Karpas-422 (cell line): ENCODE results near the gene APCDD1. TPM values are rescaled to one million over a fixed set of nuclear protein-coding genes. Genes with fewer than 3 reads are reported as not detected.
"Not testable (repeated sequence)": the region's sequence is repeated elsewhere in the genome, so short reads cannot be mapped to it uniquely, and the experiment has no call there.

Experiments used
- DNase-seq: peaks from one replicate; pipeline ENCODE4 v3.0.0-alpha.2; 2015
- H2AFZ ChIP-seq: fragments of 200-600 bp; sonication (generic); 2 replicates; pipeline ENCODE4 v1.6.1; 2014; ENCODE audit warnings: antibody characterized with exemption, low read length, mixed read lengths
- H3K27ac ChIP-seq: fragments of 200-600 bp; sonication (generic); 2 replicates; pipeline ENCODE4 v1.5.1; 2014; ENCODE audit warnings: mild to moderate bottlenecking, low read length, moderate library complexity
- H3K27me3 ChIP-seq: fragments of 200-600 bp; sonication (generic); 2 replicates; pipeline ENCODE4 v1.6.1; 2014; ENCODE audit warnings: low read length, mixed read lengths
- H3K36me3 ChIP-seq: fragments of 200-600 bp; sonication (generic); 2 replicates; pipeline ENCODE4 v1.6.1; 2014; ENCODE audit warnings: low read length, mixed read lengths; ENCODE audit not compliant: insufficient read depth
- H3K4me1 ChIP-seq: fragments of 200-600 bp; sonication (generic); 2 replicates; pipeline ENCODE4 v1.6.1; 2014; ENCODE audit warnings: mild to moderate bottlenecking, low read length, mixed read lengths
- H3K4me2 ChIP-seq: fragments of 200-600 bp; sonication (generic); 2 replicates; pipeline ENCODE4 v1.6.1; 2014; ENCODE audit warnings: low read length, low read depth, mild to moderate bottlenecking; ENCODE audit not compliant: poor library complexity, severe bottlenecking
- H3K4me3 ChIP-seq: fragments of 200-600 bp; sonication (generic); 2 replicates; pipeline ENCODE4 v1.5.1; 2014; ENCODE audit warnings: mild to moderate bottlenecking, antibody characterized with exemption, low read length, mixed read lengths
- H3K79me2 ChIP-seq: fragments of 200-600 bp; sonication (generic); 2 replicates; pipeline ENCODE4 v1.6.1; 2014; ENCODE audit warnings: mild to moderate bottlenecking, low read length, mixed read lengths
- H3K9ac ChIP-seq: fragments of 200-600 bp; sonication (generic); 2 replicates; pipeline ENCODE4 v1.6.0; 2014; ENCODE audit warnings: low read length
- H3K9me2 ChIP-seq: fragments of 200-600 bp; sonication (generic), shearing (Covaris generic); replicated peaks from 2 replicates; pipeline ENCODE4 v1.6.0; 2014; ENCODE audit warnings: mild to moderate bottlenecking, low read length, moderate library complexity; ENCODE audit not compliant: insufficient read depth
- H3K9me3 ChIP-seq: fragments of 300-700, 200-600 bp; sonication (generic); 2 replicates; pipeline ENCODE4 v1.6.1; 2014; ENCODE audit warnings: low read length, mixed read lengths
- H4K20me1 ChIP-seq: fragments of 200-600 bp; sonication (generic); 2 replicates; pipeline ENCODE4 v1.6.1; 2014; ENCODE audit warnings: mild to moderate bottlenecking, antibody characterized with exemption, low read length, low read depth; ENCODE audit not compliant: insufficient read depth
- total RNA-seq: library from RNA; depleted of rRNA; stranded (reverse); fragments of >200 nt; shearing (Covaris generic); gene quantifications from 2 replicates; pipeline ENCODE4 v1.2.3, GENCODE V29; 2014; ENCODE audit warnings: low replicate concordance

Gene APCDD1
- total RNA-seq, 1 experiment from 2014 or later, result not detected

DNA sequence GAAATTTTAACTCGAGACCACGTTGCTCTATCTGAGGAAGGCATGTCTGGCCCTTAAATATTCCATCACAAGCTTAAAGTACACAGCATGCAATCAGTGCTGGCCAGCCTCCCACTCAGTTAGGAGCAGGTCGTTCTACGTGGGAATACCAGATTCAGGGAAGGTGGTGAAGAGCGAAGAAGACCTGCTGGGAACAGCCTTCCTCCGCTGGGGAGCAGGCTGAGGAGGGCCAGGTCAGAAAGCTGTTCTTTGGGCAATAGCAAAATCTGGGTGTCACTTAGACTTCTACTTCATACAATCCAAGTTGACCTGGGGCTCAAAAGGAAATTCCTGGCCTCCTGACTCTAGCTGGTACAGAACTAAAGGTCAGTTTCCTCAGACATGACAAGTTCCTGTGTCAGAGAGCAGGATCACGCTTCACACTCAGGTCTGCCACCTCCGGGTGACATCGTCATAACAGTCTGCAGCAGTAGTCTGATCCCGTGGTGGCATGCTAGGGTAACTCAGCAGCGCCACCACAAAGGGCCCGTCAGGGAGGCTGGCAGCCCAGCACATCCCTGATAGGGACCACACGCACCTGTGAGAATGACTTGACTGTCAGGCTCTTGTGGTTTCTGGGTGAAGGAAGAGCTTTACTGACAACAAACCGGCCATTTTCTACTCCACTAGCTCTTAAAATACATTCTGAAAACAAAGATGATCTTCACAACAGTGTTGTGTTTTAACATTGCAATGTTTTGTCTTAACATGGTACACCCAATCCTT is 36.1 kb downstream of the APCDD1 start:
- Histone ChIP-seq H3K9me3 (no peaks in the 10 kb centered on the region), H3K9ac (peak overlapping the region; percentile 28; the same call in 1 of the 2 replicates), H3K27me3 (no peaks in the 10 kb centered on the region), H3K9me2 (no peaks in the 10 kb centered on the region), H3K4me3 (no peak overlapping the region), H2AFZ (peak overlapping the region; percentile 93), H3K4me2 (no peak overlapping the region), H3K27ac (no peak overlapping the region), H3K36me3 (no peaks in the 10 kb centered on the region), H4K20me1 (no peaks in the 10 kb centered on the region), H3K4me1 (peaks cover 51% of the 10 kb centered on the region), H3K79me2 (no peaks in the 10 kb centered on the region)
- DNase-seq, result peak; percentile 95

DNA sequence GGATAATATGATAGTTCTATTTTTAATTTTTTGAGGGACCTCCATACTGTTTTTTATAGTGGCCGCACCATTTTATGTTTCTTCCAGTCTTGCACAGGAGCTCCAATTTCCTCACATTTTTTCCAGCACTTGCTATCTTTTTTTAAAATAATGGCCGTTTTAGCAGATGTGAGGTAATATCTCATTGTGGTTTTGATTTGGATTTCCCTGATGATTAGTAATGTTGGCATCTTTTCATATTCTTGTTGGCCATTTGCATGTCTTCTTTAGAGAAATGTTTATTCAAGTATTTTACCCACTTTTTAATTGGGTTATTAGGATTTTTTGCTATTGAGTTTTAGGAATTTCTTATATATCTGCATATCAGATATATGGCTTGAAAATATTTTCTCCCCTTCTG is 41.5 kb downstream of the APCDD1 start:
- Histone ChIP-seq H3K4me1 (peaks cover 4% of the 10 kb centered on the region), H3K9ac (no peak overlapping the region), H3K9me2 (no peaks in the 10 kb centered on the region), H3K4me3 (no peak overlapping the region), H3K27me3 (no peaks in the 10 kb centered on the region), H3K4me2 (no peak overlapping the region), H4K20me1 (no peaks in the 10 kb centered on the region), H3K27ac (no peak overlapping the region), H3K36me3 (no peaks in the 10 kb centered on the region), H3K9me3 (no peaks in the 10 kb centered on the region), H3K79me2 (no peaks in the 10 kb centered on the region), H2AFZ (no peak overlapping the region)
- DNase-seq, result no peak

DNA sequence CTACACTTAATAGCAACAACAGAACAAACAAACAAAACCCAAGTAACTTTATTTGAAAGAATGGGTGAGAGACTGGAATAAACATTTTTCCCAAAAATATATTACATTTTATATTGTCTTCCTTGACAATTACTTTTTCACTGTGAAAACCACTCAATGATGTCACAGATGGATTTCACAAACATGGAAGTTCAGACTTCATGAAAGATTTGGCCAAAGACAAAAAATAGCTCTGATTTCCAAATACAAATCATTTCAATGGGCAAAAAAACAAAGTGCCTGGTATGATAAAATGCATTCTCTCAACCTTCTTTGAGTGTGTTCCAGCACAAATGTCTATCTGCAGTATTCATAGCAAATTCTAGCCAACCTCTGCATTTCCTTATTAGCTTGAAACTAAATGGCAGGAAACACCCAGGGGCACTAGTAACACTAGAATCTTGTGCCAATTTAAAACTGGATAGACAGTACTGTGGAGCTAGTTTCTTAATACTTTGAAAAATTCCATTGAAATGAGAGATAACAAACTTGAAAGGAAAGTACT is 42.8 kb downstream of the APCDD1 start:
- no peak overlapping the region for H2AFZ ChIP-seq
- no peaks in the 10 kb centered on the region for H3K9me3 ChIP-seq
- no peaks in the 10 kb centered on the region for H4K20me1 ChIP-seq
- H3K27ac ChIP-seq, result no peak overlapping the region
- H3K79me2 ChIP-seq, result no peaks in the 10 kb centered on the region
- H3K9ac ChIP-seq, result no peak overlapping the region
- no peak overlapping the region for H3K4me3 ChIP-seq
- DNase-seq, result no peak
- H3K4me1 ChIP-seq, result no peaks in the 10 kb centered on the region
- H3K4me2 ChIP-seq, result no peak overlapping the region
- H3K27me3 ChIP-seq, result no peaks in the 10 kb centered on the region
- no peaks in the 10 kb centered on the region for H3K9me2 ChIP-seq
- H3K36me3 ChIP-seq, result no peaks in the 10 kb centered on the region

DNA sequence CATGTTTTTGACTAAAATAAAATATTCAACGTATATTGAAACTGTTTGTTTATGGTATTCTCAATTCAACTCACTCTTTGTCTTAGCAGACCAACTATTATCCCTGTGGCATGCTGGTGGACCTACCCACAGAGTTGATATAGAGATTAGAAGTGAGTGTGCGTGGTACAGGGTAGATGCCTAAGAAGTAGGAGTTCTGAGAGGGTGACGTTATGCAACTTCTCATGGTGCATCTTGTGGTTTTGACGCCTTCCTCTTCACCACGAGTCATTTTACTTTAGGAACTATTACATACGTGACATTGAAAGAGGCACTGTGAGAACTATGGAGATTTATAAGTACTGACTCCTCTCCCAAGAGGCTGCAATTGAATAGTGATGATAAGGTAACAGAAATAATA is 44.8 kb downstream of the APCDD1 start:
- no peaks in the 10 kb centered on the region for H3K9me2 ChIP-seq

DNA sequence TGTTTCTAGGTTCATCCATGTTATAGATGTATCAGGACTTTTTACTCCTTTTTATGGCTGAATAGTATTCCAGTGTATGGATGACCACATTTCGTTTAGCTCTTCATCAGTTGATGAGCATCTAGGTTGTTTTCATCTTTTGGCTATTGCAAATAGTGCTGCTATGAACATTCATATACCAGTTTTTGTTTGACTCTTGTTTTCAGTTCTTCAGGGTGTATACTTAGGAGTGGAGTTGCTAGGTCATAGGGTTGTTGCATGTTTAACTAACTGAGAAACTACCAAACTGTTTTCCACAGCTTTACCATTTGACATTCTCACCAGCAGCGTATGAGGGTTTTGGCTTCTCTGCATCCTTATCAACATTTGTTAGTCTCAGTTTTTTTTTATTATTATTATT is 45.6 kb downstream of the APCDD1 start:
- Histone ChIP-seq H3K9ac (no peak overlapping the region), H3K27ac (no peak overlapping the region), H2AFZ (no peak overlapping the region), H3K36me3 (no peaks in the 10 kb centered on the region), H3K9me2 (no peaks in the 10 kb centered on the region), H3K4me3 (no peak overlapping the region), H4K20me1 (no peaks in the 10 kb centered on the region), H3K4me2 (no peak overlapping the region), H3K27me3 (no peaks in the 10 kb centered on the region), H3K4me1 (no peaks in the 10 kb centered on the region), H3K9me3 (peaks cover 6% of the 10 kb centered on the region; the same call in 1 of the 2 replicates), H3K79me2 (no peaks in the 10 kb centered on the region)
- no peak for DNase-seq

More for the DNA sequence above, 44.8 kb downstream of the APCDD1 start:
- H3K9ac ChIP-seq, result no peak overlapping the region
- H3K27ac ChIP-seq, result no peak overlapping the region
- H3K27me3 ChIP-seq, result no peaks in the 10 kb centered on the region
- peaks cover under 1% of the 10 kb centered on the region; the same call in 1 of the 2 replicates for H3K9me3 ChIP-seq
- no peak for DNase-seq
- no peaks in the 10 kb centered on the region for H3K4me1 ChIP-seq
- H3K4me2 ChIP-seq, result no peak overlapping the region
- H4K20me1 ChIP-seq, result no peaks in the 10 kb centered on the region
- no peaks in the 10 kb centered on the region for H3K79me2 ChIP-seq
- H2AFZ ChIP-seq, result no peak overlapping the region
- no peak overlapping the region for H3K4me3 ChIP-seq
- no peaks in the 10 kb centered on the region for H3K36me3 ChIP-seq

DNA sequence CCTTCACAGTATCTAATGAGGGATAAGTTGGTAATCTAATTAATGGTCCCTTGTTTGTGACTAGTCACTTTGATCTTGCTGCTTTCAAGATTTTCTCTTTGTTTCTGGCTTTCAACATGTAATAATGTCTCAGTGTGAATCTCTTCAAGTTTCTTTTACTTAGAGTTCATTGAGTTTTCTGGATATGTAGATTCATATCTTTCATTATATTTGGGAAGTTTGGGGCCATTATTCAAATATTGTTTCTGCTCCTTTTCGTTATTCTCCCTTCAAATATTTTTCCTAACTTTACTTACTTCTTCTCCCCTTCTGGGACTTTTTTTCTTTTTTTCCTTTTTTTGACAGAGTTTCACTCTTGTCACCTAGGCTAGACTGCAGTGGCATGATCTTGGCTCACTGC is 50.3 kb downstream of the APCDD1 start:
- no peak for DNase-seq
- no peaks in the 10 kb centered on the region for H3K79me2 ChIP-seq
- H3K36me3 ChIP-seq, result no peaks in the 10 kb centered on the region
- H3K9me3 ChIP-seq, result peaks cover 15% of the 10 kb centered on the region
- H2AFZ ChIP-seq, result no peak overlapping the region
- H3K27ac ChIP-seq, result no peak overlapping the region
- H4K20me1 ChIP-seq, result no peaks in the 10 kb centered on the region
- H3K4me2 ChIP-seq, result no peak overlapping the region
- H3K9me2 ChIP-seq, result no peaks in the 10 kb centered on the region
- H3K27me3 ChIP-seq, result no peaks in the 10 kb centered on the region
- no peak overlapping the region for H3K4me3 ChIP-seq
- no peaks in the 10 kb centered on the region for H3K4me1 ChIP-seq
- no peak overlapping the region for H3K9ac ChIP-seq

DNA sequence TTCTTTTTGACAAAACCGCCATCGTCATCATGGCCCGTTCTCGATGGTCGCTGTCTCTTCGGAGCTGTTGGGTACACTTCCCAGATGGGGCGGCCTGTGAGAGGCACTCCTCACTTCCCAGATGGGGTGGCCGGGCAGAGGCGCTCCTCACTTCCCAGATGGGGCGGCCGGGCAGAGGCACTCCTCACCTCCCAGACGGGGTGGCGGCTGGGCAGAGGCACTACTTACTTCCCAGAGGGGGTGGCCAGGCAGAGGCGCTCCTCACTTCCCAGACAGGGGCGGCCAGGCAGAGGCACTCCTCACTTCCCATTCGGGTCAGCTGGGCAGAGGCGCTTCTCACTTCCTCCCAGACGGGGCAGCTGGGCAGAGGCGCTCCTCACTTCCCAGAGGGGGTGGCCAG is 51.5 kb downstream of the APCDD1 start:
- not testable (repeated sequence) for H3K36me3 ChIP-seq, H2AFZ ChIP-seq, H3K4me3 ChIP-seq, H3K9me2 ChIP-seq, H3K27ac ChIP-seq, H3K9ac ChIP-seq, H3K4me1 ChIP-seq, H3K79me2 ChIP-seq, DNase-seq, H3K4me2 ChIP-seq, H4K20me1 ChIP-seq, H3K27me3 ChIP-seq
- peaks cover 15% of the 10 kb centered on the region for H3K9me3 ChIP-seq

DNA sequence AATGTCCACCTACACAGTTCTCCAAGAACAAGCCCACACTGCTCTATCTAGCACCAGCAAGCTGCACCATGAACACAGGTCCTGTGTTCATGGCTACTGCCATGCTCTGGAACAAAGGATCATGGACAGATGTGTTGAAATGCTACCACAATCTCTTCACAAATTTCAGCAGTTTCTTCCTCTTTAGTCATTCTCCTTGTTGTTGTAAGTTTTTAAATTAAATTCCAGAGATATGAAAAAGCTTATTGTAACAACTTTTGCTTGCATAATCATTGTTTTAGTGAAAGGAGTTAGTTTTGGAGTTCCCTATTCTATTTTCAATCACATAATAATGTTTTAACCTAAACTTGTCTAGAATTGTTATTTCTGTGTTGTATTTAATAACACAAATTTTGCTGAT is 54.2 kb downstream of the APCDD1 start:
- Histone ChIP-seq H3K36me3 (no peaks in the 10 kb centered on the region), H3K27ac (no peak overlapping the region), H3K9me3 (peaks cover 15% of the 10 kb centered on the region), H3K9ac (no peak overlapping the region), H4K20me1 (no peaks in the 10 kb centered on the region), H3K9me2 (no peaks in the 10 kb centered on the region), H3K4me2 (no peak overlapping the region), H3K4me1 (no peaks in the 10 kb centered on the region), H3K4me3 (no peak overlapping the region), H3K79me2 (no peaks in the 10 kb centered on the region), H2AFZ (no peak overlapping the region), H3K27me3 (no peaks in the 10 kb centered on the region)
- no peak for DNase-seq
